Stimulated activated naive CD8-positive, alpha-beta T cell treated with anti-CD3 and anti-CD28 coated beads, Interleukin-15, Interleukin-2, amounts not matched to agents 100 ng/mL and 50 ng/mL, for 24 hours (primary cell): Measurements from ENCODE around the gene ZNF180.

ENCODE experiments used
- H3K27ac Mint-ChIP-seq: one replicate; pipeline ENCODE4 v1.8.0; 2021; ENCODE audit warnings: mild to moderate bottlenecking, mixed read lengths
- H3K27me3 Mint-ChIP-seq: one replicate; pipeline ENCODE4 v1.8.0; 2021; ENCODE audit warnings: mixed read lengths
- H3K36me3 Mint-ChIP-seq: one replicate; pipeline ENCODE4 v1.8.0; 2021; ENCODE audit warnings: low read depth, mixed read lengths
- H3K4me1 Mint-ChIP-seq: one replicate; pipeline ENCODE4 v1.8.0; 2021; ENCODE audit warnings: low read depth, mixed read lengths
- H3K4me3 Mint-ChIP-seq: one replicate; pipeline ENCODE4 v1.8.0; 2021; ENCODE audit warnings: mild to moderate bottlenecking, mixed read lengths
- H3K9me3 Mint-ChIP-seq: one replicate; pipeline ENCODE4 v1.8.0; 2021; ENCODE audit warnings: mixed read lengths

The ZNF180 gene

DNA sequence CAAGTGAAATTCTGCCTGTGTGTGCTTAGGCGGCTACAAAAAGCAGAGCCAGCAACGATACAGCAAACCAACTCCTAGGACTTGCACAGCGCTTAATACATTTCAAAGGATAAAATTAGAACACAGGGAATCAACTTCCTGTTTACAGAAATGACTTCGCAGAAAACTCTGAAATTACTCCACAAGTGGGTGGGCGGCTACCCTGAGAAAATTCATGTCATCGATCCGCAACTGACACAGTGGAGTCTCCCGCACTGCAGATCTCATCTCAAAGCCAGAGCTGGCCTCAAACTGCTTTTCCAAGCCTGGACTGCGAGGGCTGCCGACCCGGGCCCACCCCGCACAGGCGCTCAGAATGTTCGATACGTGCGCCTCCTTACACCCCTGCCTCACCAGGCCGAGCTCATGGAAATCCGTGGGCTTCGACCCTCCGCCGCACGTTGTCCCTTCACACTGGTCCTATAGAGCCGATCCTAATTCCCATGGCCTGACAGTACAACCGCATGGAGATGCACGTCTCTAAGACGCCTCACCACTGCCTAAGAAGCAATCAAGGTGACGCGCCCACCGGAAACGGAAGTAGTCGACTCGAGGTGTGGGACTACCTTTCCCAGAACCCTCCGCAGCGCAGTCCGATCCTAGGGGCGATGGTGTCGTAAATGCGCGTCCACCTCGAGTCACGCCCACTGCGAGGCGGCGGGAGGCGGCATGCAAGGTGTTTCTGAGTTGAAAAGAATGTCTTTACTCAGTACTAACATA is 52.2 kb downstream of the ZNF180 start, which contains the start of gene ZNF229:
Gene ZNF229, minus strand, starts transcription at position 557 of the 759 bp plus-strand sequence. CDS start 5,625 bp downstream, outside the sequence.
- peak within 1 kb of the TSS; percentile 87 for H3K4me3 Mint-ChIP-seq
- H3K4me1 Mint-ChIP-seq: peaks cover 11% of the 10 kb centered on the region
- H3K27me3 Mint-ChIP-seq: peaks cover 9% of the 10 kb centered on the region
- peaks cover 76% of the 10 kb centered on the region for H3K9me3 Mint-ChIP-seq
- H3K36me3 Mint-ChIP-seq: peaks cover 76% of the 10 kb centered on the region
- peak within 1 kb of the TSS; percentile 56 for H3K27ac Mint-ChIP-seq

DNA sequence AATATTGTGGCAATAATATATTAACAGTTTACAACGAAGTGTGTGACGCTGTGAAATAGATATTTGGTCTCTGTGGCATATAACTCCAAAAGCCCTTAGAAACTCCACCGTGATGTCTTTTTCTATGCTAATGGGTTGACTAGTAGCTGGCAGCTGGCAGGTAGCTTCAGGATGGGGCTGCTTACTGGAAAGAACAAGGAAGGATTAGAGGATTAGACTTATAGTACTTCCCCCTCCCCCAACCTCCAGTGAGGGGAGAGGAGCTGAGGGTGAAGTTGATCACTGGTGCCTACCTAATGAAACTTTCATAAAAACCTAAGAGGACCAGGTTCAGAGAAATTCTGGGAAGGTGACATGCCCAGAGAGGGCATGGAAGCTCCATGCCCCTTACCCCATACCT is 61.9 kb downstream of the ZNF180 start:
- H3K4me1 Mint-ChIP-seq: no peaks in the 10 kb centered on the region
- no peak overlapping the region for H3K4me3 Mint-ChIP-seq
- H3K9me3 Mint-ChIP-seq: peaks cover 63% of the 10 kb centered on the region
- no peak overlapping the region for H3K27ac Mint-ChIP-seq
- H3K36me3 Mint-ChIP-seq: peaks cover 64% of the 10 kb centered on the region
- no peaks in the 10 kb centered on the region for H3K27me3 Mint-ChIP-seq

DNA sequence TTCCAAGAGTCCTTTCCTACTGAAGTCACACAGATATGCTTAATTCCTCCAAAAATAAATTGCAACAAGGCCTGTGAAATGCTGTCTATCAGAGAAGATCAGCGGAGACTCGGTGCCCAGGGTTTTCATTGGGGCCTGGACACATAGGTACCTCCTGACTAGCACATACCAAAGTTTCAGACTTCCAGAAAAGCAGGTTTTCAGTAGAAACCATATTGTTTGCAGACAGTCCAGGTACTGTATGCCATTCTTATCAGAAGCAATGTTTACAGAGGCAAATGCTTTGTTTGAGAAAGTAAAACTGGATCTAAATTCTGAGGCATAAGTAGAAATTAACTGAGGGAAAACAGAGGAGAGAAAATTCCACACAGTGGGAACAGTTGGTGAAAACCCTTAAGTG is 64.9 kb downstream of the ZNF180 start:
- no peak overlapping the region for H3K27ac Mint-ChIP-seq
- no peaks in the 10 kb centered on the region for H3K27me3 Mint-ChIP-seq
- no peaks in the 10 kb centered on the region for H3K4me1 Mint-ChIP-seq
- peaks cover 57% of the 10 kb centered on the region for H3K9me3 Mint-ChIP-seq
- peaks cover 63% of the 10 kb centered on the region for H3K36me3 Mint-ChIP-seq
- H3K4me3 Mint-ChIP-seq: no peak overlapping the region

DNA sequence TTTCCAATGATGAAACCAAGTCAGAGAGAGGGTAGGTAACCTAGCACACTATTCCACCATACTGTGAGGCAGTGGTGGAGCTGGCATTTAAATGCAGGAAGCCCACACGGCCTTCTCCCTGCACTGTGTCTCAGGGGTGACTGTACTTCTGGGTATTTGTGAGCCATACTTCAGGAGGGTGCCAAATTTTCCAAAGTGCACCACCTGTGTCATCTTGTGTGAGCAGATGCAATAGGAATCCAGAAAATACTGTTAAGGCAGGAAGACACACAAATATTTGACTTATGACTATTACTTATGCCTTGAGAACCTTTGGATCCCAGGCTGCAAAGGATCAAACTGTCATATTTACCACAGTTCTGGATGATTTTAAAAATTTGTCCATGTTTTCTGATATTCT is 69.4 kb downstream of the ZNF180 start:
- Mint-ChIP-seq H3K4me3 (no peak overlapping the region), H3K9me3 (peaks cover 65% of the 10 kb centered on the region), H3K36me3 (peaks cover 63% of the 10 kb centered on the region), H3K27ac (no peak overlapping the region), H3K4me1 (no peaks in the 10 kb centered on the region), H3K27me3 (no peaks in the 10 kb centered on the region)
